ENCODE measurements around the gene CIRBP. TPM values are rescaled to one million over a fixed set of nuclear protein-coding genes. Genes with fewer than 3 reads are reported as not detected.

The CIRBP gene
- total and polyA plus RNA-seq, 4 donors = 41.1 to 135 (median 96.9) TPM

GRCh38 chr19:1275260-1275975, 6.3 kb downstream of the CIRBP start, which contains the start of gene FAM174C:
Gene FAM174C, plus strand, starts transcription at chr19:1275530. Its CDS starts 20 bp downstream, at chr19:1275550.
- peaks cover 22 to 67% (median 57%) of the 10 kb centered on the region in 4 donors for H3K4me1 ChIP-seq (ENCODE audit: control insufficient read depth in 4 of 4, insufficient read depth in 4 of 4, low read length in 3 of 4)
- peak within 1 kb of the TSS; percentile 89 to 98 for H3K27ac ChIP-seq (ENCODE audit: low read depth in 1 of 2, low read length in 2 of 2)
- no peaks in the 10 kb centered on the region for H3K27me3 ChIP-seq (ENCODE audit: control insufficient read depth in 4 of 4, insufficient read depth in 4 of 4, low read length in 3 of 4)
- no peaks in the 10 kb centered on the region for H3K9me3 ChIP-seq (ENCODE audit: control insufficient read depth in 4 of 4, low read length in 3 of 4)
- TF ChIP-seq RAD21 (IDR thresholded peaks at IDR 0.05) (no peak), MAX (IDR thresholded peaks at IDR 0.05) (no peak), JUND (IDR thresholded peaks at IDR 0.05) (no peak), TAF1 (conservative IDR thresholded peaks at IDR 0.05) (no peak), HNF4A (conservative IDR thresholded peaks at IDR 0.05) (no peak), SP1 (IDR thresholded peaks at IDR 0.05) (peak; percentile 66), FOXA1 (IDR thresholded peaks at IDR 0.05) (no peak), YY1 (IDR thresholded peaks at IDR 0.05) (no peak), EGR1 (IDR thresholded peaks at IDR 0.05; ENCODE audit: low read depth in 2 of 2) (peak; percentile 92 to 93), RXRA (IDR thresholded peaks at IDR 0.05) (no peak), REST (IDR thresholded peaks at IDR 0.05) (no peak), FOXA2 (IDR thresholded peaks at IDR 0.05) (no peak), GABPA (IDR thresholded peaks at IDR 0.05 in 1 of 2, conservative IDR thresholded peaks at IDR 0.05 in 1 of 2) (peak in 1 of 2 donors; percentile 49)
- TF ChIP-seq, protein P1, sequence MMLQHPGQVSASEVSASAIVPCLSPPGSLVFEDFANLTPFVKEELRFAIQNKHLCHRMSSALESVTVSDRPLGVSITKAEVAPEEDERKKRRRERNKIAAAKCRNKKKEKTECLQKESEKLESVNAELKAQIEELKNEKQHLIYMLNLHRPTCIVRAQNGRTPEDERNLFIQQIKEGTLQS (IDR thresholded peaks at IDR 0.05) = no peak
- WGBS = under 1% methylated on average over 98 of the region's 98 CpGs
- peak within 1 kb of the TSS; percentile 55 to 66 (median 65) for H3K4me3 ChIP-seq (ENCODE audit: low read depth in 1 of 3, low read length in 3 of 3)
- peaks cover 20 to 33% (median 23%) of the 10 kb centered on the region in 4 donors for H3K36me3 ChIP-seq (ENCODE audit: control insufficient read depth in 4 of 4, insufficient read depth in 3 of 4, low read depth in 1 of 4, low read length in 3 of 4)
- peak within 1 kb of the TSS; percentile 0 to 90 for H3K9ac ChIP-seq (ENCODE audit: low read depth in 1 of 2, low read length in 2 of 2)
- DNase-seq (ENCODE audit: low spot score) = peak; percentile 92

- H3K9ac ChIP-seq (ENCODE audit: low read depth in 1 of 2, low read length in 2 of 2) = peak overlapping the region; percentile 0 to 90
- no peaks in the 10 kb centered on the region for H3K9me3 ChIP-seq (ENCODE audit: control insufficient read depth in 4 of 4, low read length in 3 of 4)
- WGBS = 13% methylated on average over 42 of the region's 43 CpGs
- peak overlapping the region; percentile 89 to 98 for H3K27ac ChIP-seq (ENCODE audit: low read depth in 1 of 2, low read length in 2 of 2)
- no peak for DNase-seq (ENCODE audit: low spot score)
- no peak for TF ChIP-seq RAD21 (IDR thresholded peaks at IDR 0.05)
- no peak for TF ChIP-seq FOXA2 (IDR thresholded peaks at IDR 0.05)
- no peak for TF ChIP-seq NR2F2 (IDR thresholded peaks at IDR 0.05)
- no peak for TF ChIP-seq CTCF (IDR thresholded peaks at IDR 0.05; ENCODE audit: low read depth, low read length, missing input control)
- TF ChIP-seq EGR1 (IDR thresholded peaks at IDR 0.05; ENCODE audit: low read depth in 2 of 2) = no peak
- TF ChIP-seq SP1 (IDR thresholded peaks at IDR 0.05) = peak; percentile 6
- H3K36me3 ChIP-seq (ENCODE audit: control insufficient read depth in 4 of 4, insufficient read depth in 3 of 4, low read depth in 1 of 4, low read length in 3 of 4) = peaks cover 18 to 32% (median 23%) of the 10 kb centered on the region in 4 donors
- no peaks in the 10 kb centered on the region for H3K27me3 ChIP-seq (ENCODE audit: control insufficient read depth in 4 of 4, insufficient read depth in 4 of 4, low read length in 3 of 4)
- H3K4me3 ChIP-seq (ENCODE audit: low read depth in 1 of 3, low read length in 3 of 3) = peak overlapping the region; percentile 42 to 66 (median 63)
- peaks cover 20 to 60% (median 50%) of the 10 kb centered on the region in 4 donors for H3K4me1 ChIP-seq (ENCODE audit: control insufficient read depth in 4 of 4, insufficient read depth in 4 of 4, low read length in 3 of 4)
Observed at GRCh38 chr19:1275976-1276627, 7.0 kb downstream of the CIRBP start.

Measured in liver (tissue), 9 donors.